IPS-NIHi7 (cell line): Measurements from ENCODE around the gene AMY1A.
"Not testable (repeated sequence)": the region's sequence is repeated elsewhere in the genome, so short reads cannot be mapped to it uniquely, and the experiment has no call there.

Source experiments
- DNase-seq: peaks from one replicate; pipeline ENCODE4 v3.0.0; 2012; ENCODE audit warnings: mixed read lengths; ENCODE audit errors: extremely low spot score

AMY1A gene

DNA sequence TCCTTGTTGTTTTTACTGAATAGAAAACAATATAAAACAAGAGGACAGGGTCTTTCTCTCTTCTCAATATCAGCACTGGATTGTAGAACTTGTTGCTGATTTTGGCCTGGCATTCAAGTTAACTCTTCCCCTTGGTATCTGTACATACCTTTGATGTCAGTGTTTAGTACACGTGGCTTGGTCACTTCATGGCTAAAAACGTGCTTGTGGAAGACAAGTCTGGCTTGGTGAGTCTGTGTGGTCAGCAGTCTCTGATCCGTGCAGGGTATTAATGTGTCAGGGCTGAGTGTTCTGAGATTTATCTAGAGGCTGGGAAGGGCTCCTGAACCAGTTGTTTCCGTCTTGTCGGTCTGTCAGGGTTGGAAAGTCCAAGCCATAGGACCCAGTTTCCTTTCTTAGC, at the start of gene AMY1A:
TSS of gene AMY1A (plus strand) at position 301 of the 400 bp plus-strand sequence. CDS start 571 bp downstream, outside the sequence.
- not testable (repeated sequence) for DNase-seq

GRCh38 chr1:103616362-103616761, 39.2 kb upstream of the AMY1A start:
- no peak for DNase-seq

GRCh38 chr1:103616994-103617477, 38.5 kb upstream of the AMY1A start, which contains the start of gene AMY2A:
Gene AMY2A, plus strand, starts transcription at chr1:103617427. Its CDS starts 14 bp downstream, at chr1:103617441.
- DNase-seq, result not testable (repeated sequence)

DNA sequence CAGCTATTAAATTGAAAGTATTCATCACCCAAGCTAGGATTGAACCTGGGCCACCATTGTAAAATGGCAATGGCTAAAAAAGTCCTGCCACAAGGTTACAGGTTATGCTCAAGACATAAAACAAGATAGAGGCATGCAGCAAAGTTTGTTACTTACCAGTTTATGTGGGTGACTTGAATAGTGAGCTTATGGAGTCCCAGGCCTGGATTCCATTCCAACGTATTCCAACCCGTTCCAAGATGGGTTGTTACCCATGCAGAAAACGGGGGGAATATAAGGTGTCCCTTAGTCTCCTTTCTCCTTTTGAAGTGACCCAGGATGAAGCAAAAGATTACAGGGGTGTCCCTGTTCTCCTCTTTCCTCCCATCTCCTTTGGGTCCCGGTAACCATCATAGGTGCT, 28.1 kb upstream of the AMY1A start:
- DNase-seq, result not testable (repeated sequence)

DNA sequence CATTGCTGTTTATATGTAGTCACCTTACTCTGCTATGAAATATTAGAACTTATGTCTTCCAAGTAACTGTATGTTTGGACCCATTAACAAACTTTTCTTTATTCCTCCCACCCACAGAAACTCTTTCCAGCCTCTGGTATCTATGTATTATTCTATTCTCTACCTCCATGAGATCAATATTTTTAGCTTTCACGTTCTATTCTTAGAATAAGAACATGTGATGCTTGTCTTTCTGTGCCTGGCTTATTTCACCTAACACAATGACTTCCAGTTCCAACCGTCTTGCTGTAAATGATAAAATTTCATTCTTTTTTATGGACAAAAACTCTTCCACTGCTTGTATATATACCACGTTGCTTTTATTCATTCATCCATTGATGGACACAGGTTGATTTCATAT, 14.4 kb upstream of the AMY1A start:
- DNase-seq, result not testable (repeated sequence)

DNA sequence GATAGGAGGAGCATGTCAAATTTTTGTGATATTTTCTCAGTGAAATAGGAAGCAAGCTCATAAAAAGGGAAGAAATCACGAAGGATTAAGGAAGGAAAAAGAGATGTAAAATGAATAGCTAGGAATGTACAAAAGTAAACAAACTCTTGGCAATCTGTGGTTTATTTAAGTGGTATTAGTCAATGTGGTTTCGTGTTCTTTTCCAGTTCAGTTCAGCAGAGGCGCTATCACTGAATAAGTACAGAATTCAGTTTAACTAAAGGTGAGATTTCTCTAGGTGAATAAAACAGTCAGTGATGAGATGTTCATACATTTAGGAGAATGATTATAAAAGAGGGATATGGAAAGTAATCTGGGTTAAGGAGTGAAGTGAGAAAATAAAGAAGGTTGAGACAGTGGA, 11.7 kb upstream of the AMY1A start:
- not testable (repeated sequence) for DNase-seq

GRCh38 chr1:103650305-103650704, 5.3 kb upstream of the AMY1A start:
- DNase-seq, result not testable (repeated sequence)

- DNase-seq, result not testable (repeated sequence)
These were observed 4.7 kb upstream of the AMY1A start for GRCh38 chr1:103650889-103651288.

GRCh38 chr1:103654133-103654532, 1.4 kb upstream of the AMY1A start:
- not testable (repeated sequence) for DNase-seq

DNA sequence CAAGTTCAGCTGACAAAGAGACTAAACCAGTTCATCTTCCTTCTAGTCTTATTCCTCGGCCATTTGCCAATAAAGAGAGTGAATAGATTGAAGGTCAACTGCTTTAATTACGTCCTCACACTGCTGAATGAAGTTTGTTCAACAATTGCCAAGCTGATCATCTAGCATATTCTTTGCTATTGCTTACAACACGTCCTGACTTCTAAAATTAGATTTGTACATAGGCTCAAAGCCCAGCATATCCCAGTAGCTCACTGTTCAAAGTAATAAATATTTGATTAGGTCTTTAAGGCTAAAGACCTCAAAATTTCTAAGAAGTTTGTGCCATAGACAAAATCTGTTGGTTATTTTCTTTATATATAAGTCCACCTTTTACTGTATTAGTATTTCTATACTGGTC, 20.8 kb downstream of the AMY1A start:
- not testable (repeated sequence) for DNase-seq

DNA sequence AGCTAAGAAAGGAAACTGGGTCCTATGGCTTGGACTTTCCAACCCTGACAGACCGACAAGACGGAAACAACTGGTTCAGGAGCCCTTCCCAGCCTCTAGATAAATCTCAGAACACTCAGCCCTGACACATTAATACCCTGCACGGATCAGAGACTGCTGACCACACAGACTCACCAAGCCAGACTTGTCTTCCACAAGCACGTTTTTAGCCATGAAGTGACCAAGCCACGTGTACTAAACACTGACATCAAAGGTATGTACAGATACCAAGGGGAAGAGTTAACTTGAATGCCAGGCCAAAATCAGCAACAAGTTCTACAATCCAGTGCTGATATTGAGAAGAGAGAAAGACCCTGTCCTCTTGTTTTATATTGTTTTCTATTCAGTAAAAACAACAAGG, 40.5 kb downstream of the AMY1A start, which contains the start of gene AMY1B:
TSS of gene AMY1B (minus strand) at position 101 of the 400 bp plus-strand sequence. CDS start 571 bp downstream, outside the sequence.
- not testable (repeated sequence) for DNase-seq

- DNase-seq, result not testable (repeated sequence)
These were observed 41.9 kb downstream of the AMY1A start for GRCh38 chr1:103697430-103697829.

DNA sequence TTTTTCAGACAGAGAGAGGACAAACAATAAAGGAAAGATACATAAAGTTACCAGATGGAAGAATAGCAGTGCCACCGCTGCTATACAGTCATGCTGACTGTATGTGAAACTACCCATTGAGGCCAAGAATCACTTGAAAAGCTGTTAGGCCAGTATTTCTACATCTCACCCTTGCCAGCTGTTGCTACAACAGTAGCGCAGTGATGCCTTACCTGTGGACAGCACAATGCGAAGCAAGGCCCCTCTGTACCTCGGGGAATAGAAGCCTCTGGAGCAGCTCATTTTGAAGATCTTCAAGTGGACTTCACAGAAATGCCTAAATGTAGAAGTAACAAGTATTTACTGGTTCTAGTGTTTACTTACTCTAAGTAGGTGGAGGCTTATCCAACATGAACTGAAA, 45.1 kb downstream of the AMY1A start:
- DNase-seq, result not testable (repeated sequence)

GRCh38 chr1:103701256-103701655, 45.7 kb downstream of the AMY1A start:
- not testable (repeated sequence) for DNase-seq

DNA sequence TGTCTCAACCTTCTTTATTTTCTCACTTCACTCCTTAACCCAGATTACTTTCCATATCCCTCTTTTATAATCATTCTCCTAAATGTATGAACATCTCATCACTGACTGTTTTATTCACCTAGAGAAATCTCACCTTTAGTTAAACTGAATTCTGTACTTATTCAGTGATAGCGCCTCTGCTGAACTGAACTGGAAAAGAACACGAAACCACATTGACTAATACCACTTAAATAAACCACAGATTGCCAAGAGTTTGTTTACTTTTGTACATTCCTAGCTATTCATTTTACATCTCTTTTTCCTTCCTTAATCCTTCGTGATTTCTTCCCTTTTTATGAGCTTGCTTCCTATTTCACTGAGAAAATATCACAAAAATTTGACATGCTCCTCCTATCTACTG, 52.1 kb downstream of the AMY1A start:
- DNase-seq, result not testable (repeated sequence)

GRCh38 chr1:103710381-103710780, 54.8 kb downstream of the AMY1A start:
- not testable (repeated sequence) for DNase-seq
